Measurements from ENCODE around the gene TTC39A.
"Not testable (repeated sequence)": the region's sequence is repeated elsewhere in the genome, so short reads cannot be mapped to it uniquely, and the experiment has no call there.

The TTC39A gene

GRCh38 chr1:51331206-51332100, 1.1 kb upstream of the TTC39A start:
- Histone ChIP-seq H3K4me1 (ENCODE audit: control insufficient read depth, insufficient read depth, low read length) (no peaks in the 10 kb centered on the region), H3K36me3 (ENCODE audit: control insufficient read depth, insufficient read depth, low read length) (no peaks in the 10 kb centered on the region), H3K4me3 (ENCODE audit: low read length) (no peak overlapping the region), H3K27me3 (ENCODE audit: control insufficient read depth, insufficient read depth, low read length) (no peaks in the 10 kb centered on the region), H3K9ac (ENCODE audit: low read length) (peak overlapping the region; percentile 45), H3K27ac (ENCODE audit: low read depth, low read length) (no peak overlapping the region)

- Histone ChIP-seq H3K27me3 (ENCODE audit: control insufficient read depth, insufficient read depth, low read length) (no peaks in the 10 kb centered on the region), H3K4me3 (ENCODE audit: low read length) (peak overlapping the region; percentile 32), H3K36me3 (ENCODE audit: control insufficient read depth, insufficient read depth, low read length) (no peaks in the 10 kb centered on the region), H3K27ac (ENCODE audit: low read depth, low read length) (no peak overlapping the region), H3K4me1 (ENCODE audit: control insufficient read depth, insufficient read depth, low read length) (no peaks in the 10 kb centered on the region), H3K9ac (ENCODE audit: low read length) (no peak overlapping the region)
Observed at GRCh38 chr1:51329443-51330325, 678 bp downstream of the TTC39A start.

DNA sequence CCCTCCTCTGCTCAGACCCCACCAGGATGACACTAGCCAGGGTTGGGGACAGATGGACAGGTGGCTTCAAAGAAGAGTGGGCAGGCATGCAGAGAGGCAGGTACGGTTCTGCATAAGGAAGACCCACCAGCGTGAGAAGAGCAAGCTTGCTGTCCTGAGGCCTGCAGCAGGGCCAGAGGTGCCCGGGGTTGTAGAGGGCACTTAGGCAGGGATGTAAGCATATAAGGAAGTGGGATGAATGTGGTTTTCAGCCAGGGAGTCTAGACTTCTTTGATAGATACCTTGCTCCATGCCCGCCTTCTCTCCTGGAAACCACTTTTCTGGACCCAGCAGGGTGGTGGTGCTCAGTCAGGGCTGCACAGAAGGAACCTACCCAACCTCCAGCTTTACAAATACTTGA, 1.4 kb downstream of the TTC39A start:
- H3K4me1 ChIP-seq (ENCODE audit: control insufficient read depth, insufficient read depth, low read length) = no peaks in the 10 kb centered on the region
- no peak overlapping the region for H3K9ac ChIP-seq (ENCODE audit: low read length)
- no peaks in the 10 kb centered on the region for H3K36me3 ChIP-seq (ENCODE audit: control insufficient read depth, insufficient read depth, low read length)
- no peak overlapping the region for H3K4me3 ChIP-seq (ENCODE audit: low read length)
- no peak overlapping the region for H3K27ac ChIP-seq (ENCODE audit: low read depth, low read length)
- H3K27me3 ChIP-seq (ENCODE audit: control insufficient read depth, insufficient read depth, low read length) = no peaks in the 10 kb centered on the region

DNA sequence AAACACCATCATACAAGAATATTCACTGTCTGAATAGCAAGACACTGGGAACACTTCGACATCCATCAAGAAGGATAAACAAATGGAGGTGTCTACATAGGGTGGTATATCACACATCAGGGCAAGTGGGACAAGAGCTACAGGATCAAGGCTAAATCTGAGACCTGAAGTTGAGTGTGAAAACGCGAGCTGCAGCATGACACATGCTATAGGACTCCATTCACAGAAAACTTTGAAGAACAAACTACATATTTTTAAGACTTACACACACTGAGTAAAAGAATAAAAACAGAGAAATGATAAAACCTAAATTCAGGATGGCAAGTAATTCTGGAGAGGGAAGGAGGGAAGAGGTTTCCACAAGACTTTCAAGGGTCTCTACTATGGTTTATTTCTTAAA, 2.1 kb downstream of the TTC39A start:
- no peak overlapping the region for H3K4me3 ChIP-seq (ENCODE audit: low read length)
- H3K9ac ChIP-seq (ENCODE audit: low read length) = no peak overlapping the region
- no peak overlapping the region for H3K27ac ChIP-seq (ENCODE audit: low read depth, low read length)
- no peaks in the 10 kb centered on the region for H3K36me3 ChIP-seq (ENCODE audit: control insufficient read depth, insufficient read depth, low read length)
- H3K27me3 ChIP-seq (ENCODE audit: control insufficient read depth, insufficient read depth, low read length) = no peaks in the 10 kb centered on the region
- no peaks in the 10 kb centered on the region for H3K4me1 ChIP-seq (ENCODE audit: control insufficient read depth, insufficient read depth, low read length)

DNA sequence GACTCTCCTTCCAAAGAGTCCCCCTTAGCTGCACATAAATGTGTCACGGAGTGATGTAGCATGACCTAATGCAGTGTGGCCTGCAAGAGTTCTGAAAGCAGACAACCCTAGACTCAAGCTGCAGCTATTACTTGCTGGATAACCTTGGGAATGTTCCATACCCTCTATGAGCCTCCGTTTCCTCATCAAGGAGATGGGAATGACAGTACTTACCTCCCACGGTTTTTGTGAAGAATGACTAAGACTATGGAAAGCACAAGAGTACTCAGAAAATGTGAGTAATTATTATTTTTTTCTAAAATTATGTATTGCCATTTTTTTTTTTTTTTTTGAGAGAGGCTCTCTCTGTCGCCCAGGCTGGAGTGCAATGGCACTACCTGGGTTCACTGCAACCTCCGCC, 3.0 kb downstream of the TTC39A start:
- H3K27ac ChIP-seq (ENCODE audit: low read depth, low read length) = no peak overlapping the region
- H3K4me1 ChIP-seq (ENCODE audit: control insufficient read depth, insufficient read depth, low read length) = no peaks in the 10 kb centered on the region
- no peak overlapping the region for H3K4me3 ChIP-seq (ENCODE audit: low read length)
- no peaks in the 10 kb centered on the region for H3K27me3 ChIP-seq (ENCODE audit: control insufficient read depth, insufficient read depth, low read length)
- no peak overlapping the region for H3K9ac ChIP-seq (ENCODE audit: low read length)
- H3K36me3 ChIP-seq (ENCODE audit: control insufficient read depth, insufficient read depth, low read length) = no peaks in the 10 kb centered on the region

- no peaks in the 10 kb centered on the region for H3K36me3 ChIP-seq (ENCODE audit: control insufficient read depth, insufficient read depth, low read length)
- H3K4me1 ChIP-seq (ENCODE audit: control insufficient read depth, insufficient read depth, low read length) = no peaks in the 10 kb centered on the region
- no peaks in the 10 kb centered on the region for H3K27me3 ChIP-seq (ENCODE audit: control insufficient read depth, insufficient read depth, low read length)
- no peak overlapping the region for H3K27ac ChIP-seq (ENCODE audit: low read depth, low read length)
- no peak overlapping the region for H3K4me3 ChIP-seq (ENCODE audit: low read length)
- no peak overlapping the region for H3K9ac ChIP-seq (ENCODE audit: low read length)
Observed at GRCh38 chr1:51326839-51327238, 3.5 kb downstream of the TTC39A start.

GRCh38 chr1:51325878-51326755, 4.2 kb downstream of the TTC39A start:
- no peaks in the 10 kb centered on the region for H3K27me3 ChIP-seq (ENCODE audit: control insufficient read depth, insufficient read depth, low read length)
- H3K36me3 ChIP-seq (ENCODE audit: control insufficient read depth, insufficient read depth, low read length) = no peaks in the 10 kb centered on the region
- no peak overlapping the region for H3K4me3 ChIP-seq (ENCODE audit: low read length)
- H3K9ac ChIP-seq (ENCODE audit: low read length) = no peak overlapping the region
- H3K27ac ChIP-seq (ENCODE audit: low read depth, low read length) = no peak overlapping the region
- H3K4me1 ChIP-seq (ENCODE audit: control insufficient read depth, insufficient read depth, low read length) = no peaks in the 10 kb centered on the region

DNA sequence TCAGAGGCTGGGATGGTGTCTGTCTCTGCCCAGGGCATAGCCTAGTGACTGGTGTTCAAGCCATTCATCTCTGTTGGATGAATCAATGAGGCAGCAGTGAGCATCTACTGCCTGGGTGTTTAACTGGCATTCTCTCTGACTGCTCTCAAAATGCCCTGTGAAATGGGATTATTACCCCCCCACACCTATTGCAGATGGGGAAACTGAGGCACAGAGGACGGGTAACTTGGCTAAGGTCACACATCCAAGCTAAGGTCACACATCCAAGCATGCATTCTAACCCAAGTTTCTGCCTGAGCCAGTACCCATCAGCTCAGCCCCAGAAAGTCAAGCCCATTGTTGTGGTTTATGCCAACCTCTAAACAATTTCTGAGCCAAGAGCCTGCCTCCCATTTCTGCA, 5.0 kb downstream of the TTC39A start:
- H3K4me3 ChIP-seq (ENCODE audit: low read length) = no peak overlapping the region
- H3K4me1 ChIP-seq (ENCODE audit: control insufficient read depth, insufficient read depth, low read length) = no peaks in the 10 kb centered on the region
- H3K36me3 ChIP-seq (ENCODE audit: control insufficient read depth, insufficient read depth, low read length) = no peaks in the 10 kb centered on the region
- H3K27ac ChIP-seq (ENCODE audit: low read depth, low read length) = no peak overlapping the region
- no peak overlapping the region for H3K9ac ChIP-seq (ENCODE audit: low read length)
- H3K27me3 ChIP-seq (ENCODE audit: control insufficient read depth, insufficient read depth, low read length) = no peaks in the 10 kb centered on the region

GRCh38 chr1:51325011-51325385, 5.4 kb downstream of the TTC39A start:
- not testable (repeated sequence) for H3K27ac ChIP-seq (ENCODE audit: low read depth, low read length); H3K4me1 ChIP-seq (ENCODE audit: control insufficient read depth, insufficient read depth, low read length); H3K36me3 ChIP-seq (ENCODE audit: control insufficient read depth, insufficient read depth, low read length); H3K4me3 ChIP-seq (ENCODE audit: low read length); H3K9ac ChIP-seq (ENCODE audit: low read length); H3K27me3 ChIP-seq (ENCODE audit: control insufficient read depth, insufficient read depth, low read length)

- no peaks in the 10 kb centered on the region for H3K36me3 ChIP-seq (ENCODE audit: control insufficient read depth, insufficient read depth, low read length)
- H3K4me1 ChIP-seq (ENCODE audit: control insufficient read depth, insufficient read depth, low read length) = no peaks in the 10 kb centered on the region
- H3K4me3 ChIP-seq (ENCODE audit: low read length) = no peak overlapping the region
- H3K27me3 ChIP-seq (ENCODE audit: control insufficient read depth, insufficient read depth, low read length) = no peaks in the 10 kb centered on the region
- H3K27ac ChIP-seq (ENCODE audit: low read depth, low read length) = no peak overlapping the region
- H3K9ac ChIP-seq (ENCODE audit: low read length) = no peak overlapping the region
Observed at GRCh38 chr1:51324251-51325010, 5.9 kb downstream of the TTC39A start.

- no peaks in the 10 kb centered on the region for H3K4me1 ChIP-seq (ENCODE audit: control insufficient read depth, insufficient read depth, low read length)
- no peaks in the 10 kb centered on the region for H3K27me3 ChIP-seq (ENCODE audit: control insufficient read depth, insufficient read depth, low read length)
- H3K4me3 ChIP-seq (ENCODE audit: low read length) = no peak overlapping the region
- H3K27ac ChIP-seq (ENCODE audit: low read depth, low read length) = no peak overlapping the region
- no peak overlapping the region for H3K9ac ChIP-seq (ENCODE audit: low read length)
- no peaks in the 10 kb centered on the region for H3K36me3 ChIP-seq (ENCODE audit: control insufficient read depth, insufficient read depth, low read length)
Observed at GRCh38 chr1:51323778-51324177, 6.6 kb downstream of the TTC39A start.

Data from rectal smooth muscle tissue (tissue), 1 donor.